Measurements from ENCODE around the gene DROSHA. TPM values are rescaled to one million over a fixed set of nuclear protein-coding genes. Genes with fewer than 3 reads are reported as not detected.

DROSHA gene
- total and polyA plus RNA-seq, 2 of the 4 experiments (the other 2 are of a cell fraction): 36.4 to 36.5 TPM

DNA sequence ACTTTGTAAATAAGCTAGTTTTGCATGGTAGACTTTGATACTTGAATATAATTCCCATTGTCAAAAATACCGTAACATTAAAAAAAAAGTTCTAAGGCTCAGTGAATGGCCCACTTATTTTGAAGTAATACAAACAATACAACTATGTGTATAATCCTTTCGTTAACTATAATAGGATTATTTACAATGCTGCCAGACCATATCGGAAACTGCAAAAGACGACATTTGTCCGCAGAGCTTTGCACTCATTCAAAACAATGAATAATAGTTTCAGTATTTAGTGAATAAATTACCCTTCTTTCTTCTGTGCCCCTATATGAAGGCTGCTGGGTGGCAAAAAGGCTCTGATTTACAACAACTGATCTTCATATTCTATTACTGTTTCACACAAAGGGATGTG lies 121.8 kb downstream of the DROSHA start:
- H3K27me3 ChIP-seq (ENCODE audit: control insufficient read depth, insufficient read depth, low read length): no peaks in the 10 kb centered on the region
- H3K18ac ChIP-seq (ENCODE audit: low read depth, low read length): no peak overlapping the region
- no peak overlapping the region for H2BK120ac ChIP-seq (ENCODE audit: low read depth, low read length)
- no peak overlapping the region for H4K8ac ChIP-seq (ENCODE audit: low read depth in 2 of 2, low read length in 2 of 2)
- no TSS peak for BruUV-seq (replicated peaks)
- WGBS, 2 experiments (ENCODE audit: extremely low coverage in 2 of 2, insufficient read length in 1 of 2): no CpG with 5 or more reads among the region's 5 CpGs
- H4K5ac ChIP-seq (ENCODE audit: low read depth, low read length): no peak overlapping the region
- no peak overlapping the region for H4K91ac ChIP-seq (ENCODE audit: insufficient read depth, low read depth, low read length)
- peaks cover 4 to 15% of the 10 kb centered on the region in 2 experiments; a peak in 3 of 4 replicates for H3K79me1 ChIP-seq (ENCODE audit: low read depth in 1 of 2, low read length in 2 of 2)
- no peak overlapping the region for H2BK20ac ChIP-seq (ENCODE audit: low read depth, low read length)
- intact Hi-C loops (cut with micrococcal nuclease): no loop called here
- DNase-seq (no peak), ATAC-seq (ENCODE audit: low read depth) (no peak)
- no peak overlapping the region for H3K23ac ChIP-seq (ENCODE audit: low read depth, low read length)
- H2BK15ac ChIP-seq (ENCODE audit: low read depth, low read length): no peak overlapping the region
- H4K20me1 ChIP-seq (ENCODE audit: insufficient read depth, low read length): no peaks in the 10 kb centered on the region
- H3K4me2 ChIP-seq (ENCODE audit: low read depth, low read length): no peak overlapping the region
- TF ChIP-seq NFE2L2 (IDR thresholded peaks at IDR 0.05; ENCODE audit: low read depth, low read length) (no peak), MXI1 (IDR thresholded peaks at IDR 0.05; ENCODE audit: borderline replicate concordance, low read depth, low read length) (no peak), USF2 (IDR thresholded peaks at IDR 0.05; ENCODE audit: low read depth, low read length) (no peak), RFX5 (IDR thresholded peaks at IDR 0.05; ENCODE audit: low read depth, low read length) (no peak)
- H3K27ac ChIP-seq (ENCODE audit: insufficient read depth, low read length): no peak overlapping the region
- no peak overlapping the region for H3K4ac ChIP-seq (ENCODE audit: low read depth, low read length)
- peaks cover 18% of the 10 kb centered on the region for H3K4me1 ChIP-seq (ENCODE audit: control insufficient read depth, insufficient read depth, low read length)
- H3K36me3 ChIP-seq (ENCODE audit: control insufficient read depth, insufficient read depth, low read length): peaks cover 19% of the 10 kb centered on the region
- H2BK5ac ChIP-seq (ENCODE audit: low read depth, low read length, poor library complexity, severe bottlenecking): no peak overlapping the region
- H3K9me1 ChIP-seq (ENCODE audit: insufficient read depth, low read length): no peaks in the 10 kb centered on the region; the same call in 1 of the 2 replicates
- H3K56ac ChIP-seq (ENCODE audit: extremely low read depth, insufficient read depth, low read length): no peak overlapping the region
- POLR2A ChIA-PET (ENCODE audit: unreplicated experiment): no interaction called here
- in situ Hi-C loops (cut with MboI; ENCODE audit: low sequenced_read_pairs): no loop called here
- H3K9me3 ChIP-seq (ENCODE audit: control insufficient read depth, insufficient read depth, low read length): no peaks in the 10 kb centered on the region
- H3K14ac ChIP-seq (replicated peaks; ENCODE audit: low read depth, low read length): no peak overlapping the region
- H2AK5ac ChIP-seq (ENCODE audit: low read depth, low read length): no peak overlapping the region
- CTCF ChIA-PET: interaction anchor here (0.6 to 1.4 kb wide), 2 partner anchors 128 to 147 kb away, joined by 3 to 4 read pairs; no protein-coding TSS in a partner anchor
- no peak overlapping the region for H2AK9ac ChIP-seq (replicated peaks; ENCODE audit: low read depth, low read length, poor library complexity)
- H3K4me3 ChIP-seq (ENCODE audit: insufficient read depth, low read depth, low read length): no peak overlapping the region
- H2AFZ ChIP-seq (replicated peaks; ENCODE audit: low read length, poor library complexity): no peak overlapping the region
- H3K9ac ChIP-seq (ENCODE audit: low read depth, low read length): no peak overlapping the region
- dilution Hi-C loops (cut with HindIII; ENCODE audit: low sequenced_read_pairs, unreplicated experiment): no loop called here
